ENCODE measurements around the gene RAVER2.

RAVER2 gene

DNA sequence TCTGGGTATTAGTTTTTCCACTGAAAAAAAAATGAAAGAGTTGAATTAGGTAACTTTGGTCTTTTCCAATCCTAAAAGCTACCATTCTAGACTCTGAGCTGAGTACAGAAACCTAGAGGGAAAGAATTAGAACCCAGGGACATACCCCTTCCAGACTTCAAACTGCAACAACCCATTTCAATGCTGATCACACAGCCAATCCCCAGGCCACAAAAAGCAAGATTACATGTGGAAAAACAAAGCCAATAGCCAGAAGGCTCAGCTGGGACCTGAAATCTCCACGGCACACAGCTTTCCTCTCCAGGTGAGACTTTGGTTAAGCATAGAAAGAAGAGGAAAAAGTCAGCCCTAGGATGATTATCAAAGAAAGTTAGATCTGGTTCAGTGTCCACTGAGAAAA, 132.7 kb downstream of the RAVER2 start:
- DNase-seq (ENCODE audit: low spot score), result no peak

DNA sequence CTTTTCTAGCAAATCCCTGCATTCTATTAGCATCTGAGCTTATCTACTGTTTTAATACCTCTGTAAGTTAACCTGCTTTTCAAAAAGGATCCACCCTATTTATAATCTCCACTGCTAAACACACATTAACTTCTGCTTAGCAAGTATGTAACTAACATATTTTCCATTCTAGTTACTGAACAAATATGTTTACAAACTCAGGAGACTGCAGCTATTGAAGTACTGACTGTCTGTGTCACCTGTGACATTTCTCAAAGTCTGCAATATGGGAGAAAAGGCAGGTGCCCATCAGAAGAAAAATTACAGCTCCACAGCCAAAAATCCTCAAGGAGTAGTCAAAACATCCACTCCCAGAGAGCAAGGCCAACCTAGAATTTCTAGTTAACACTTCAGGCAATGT, 133.2 kb downstream of the RAVER2 start:
- DNase-seq (ENCODE audit: low spot score), result no peak

DNA sequence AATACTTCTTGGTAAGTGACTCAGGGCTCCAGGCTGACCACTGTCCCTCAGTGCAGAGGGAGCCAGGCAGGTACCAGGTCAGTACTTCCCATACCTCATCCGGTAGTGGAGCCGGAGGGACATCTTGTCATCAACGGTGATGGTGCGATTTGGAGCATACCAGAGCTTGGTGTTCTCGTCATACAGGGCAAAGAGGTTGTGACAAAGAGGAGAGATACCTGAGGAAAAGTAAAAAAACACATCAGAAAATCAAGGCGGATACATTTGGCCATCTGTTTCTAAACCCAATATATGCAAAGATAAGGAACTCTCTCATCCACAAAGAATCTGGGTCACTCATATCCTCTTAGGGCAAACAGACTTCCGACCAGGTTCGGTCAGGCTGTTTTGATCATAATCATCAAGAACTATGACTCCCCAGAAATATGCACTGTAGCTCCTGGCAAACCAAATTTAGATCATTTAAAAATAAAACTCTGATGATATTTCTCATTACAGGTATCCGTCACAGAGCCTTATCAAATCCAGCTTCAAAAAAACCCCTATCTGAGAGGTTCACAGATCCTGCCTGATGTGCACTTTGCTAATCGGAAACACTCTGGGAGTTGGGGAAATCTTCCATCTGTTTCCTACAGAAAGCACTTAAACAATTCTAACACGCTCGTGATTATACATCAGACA, 134.2 kb downstream of the RAVER2 start:
- peak; percentile 96 for DNase-seq (ENCODE audit: low spot score)

DNA sequence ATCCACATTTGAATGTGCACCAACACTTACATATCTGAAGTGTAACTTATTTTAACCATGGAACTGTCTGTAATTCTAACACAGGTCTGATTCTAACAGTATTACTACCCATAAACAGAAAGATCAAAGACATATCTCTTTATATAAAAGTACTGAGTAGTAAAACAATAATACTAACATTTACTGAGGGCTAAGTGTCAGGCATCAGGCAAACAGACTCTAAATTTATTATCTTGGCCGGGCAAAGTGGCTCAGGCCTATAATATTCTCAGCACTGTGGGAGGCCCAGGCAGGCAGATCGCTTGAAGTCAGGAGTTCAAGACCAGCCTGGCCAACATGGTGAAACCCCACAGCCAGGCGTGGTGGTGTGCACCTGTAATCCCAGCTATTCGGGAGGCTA, 135.6 kb downstream of the RAVER2 start:
- DNase-seq (ENCODE audit: low spot score), result no peak

DNA sequence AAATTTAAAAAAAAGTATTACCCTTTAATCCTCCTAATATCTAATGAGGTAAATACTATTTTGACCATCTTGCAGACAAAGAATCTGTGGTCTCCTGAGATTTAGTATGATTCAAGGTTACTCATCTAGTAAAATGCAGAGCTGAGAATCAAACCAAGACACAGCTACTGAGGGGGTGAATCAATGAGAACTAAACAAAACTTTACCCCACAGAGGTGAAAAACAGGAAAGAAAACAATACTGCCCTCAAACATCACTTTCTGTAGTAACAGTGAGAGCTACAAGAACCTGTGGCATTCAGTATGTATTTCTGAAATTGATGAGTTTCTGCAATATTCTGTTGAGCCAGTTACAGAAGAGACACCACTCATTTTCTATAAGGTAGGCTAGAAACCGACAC, 136.4 kb downstream of the RAVER2 start:
- peak; percentile 76 for DNase-seq (ENCODE audit: low spot score)

All from kidney capillary endothelial cell (primary cell).